Activated CD8-positive, alpha-beta memory T cell treated with anti-CD3 and anti-CD28 coated beads, Interleukin-2, amount 50 U/mL, for 24 hours (primary cell): Measurements from ENCODE around the gene SGK2.

Experiments
- DNase-seq: peaks from one replicate; pipeline ENCODE4 v3.0.0-alpha.2; 2020; ENCODE audit errors: extremely low read depth

SGK2 gene

DNA sequence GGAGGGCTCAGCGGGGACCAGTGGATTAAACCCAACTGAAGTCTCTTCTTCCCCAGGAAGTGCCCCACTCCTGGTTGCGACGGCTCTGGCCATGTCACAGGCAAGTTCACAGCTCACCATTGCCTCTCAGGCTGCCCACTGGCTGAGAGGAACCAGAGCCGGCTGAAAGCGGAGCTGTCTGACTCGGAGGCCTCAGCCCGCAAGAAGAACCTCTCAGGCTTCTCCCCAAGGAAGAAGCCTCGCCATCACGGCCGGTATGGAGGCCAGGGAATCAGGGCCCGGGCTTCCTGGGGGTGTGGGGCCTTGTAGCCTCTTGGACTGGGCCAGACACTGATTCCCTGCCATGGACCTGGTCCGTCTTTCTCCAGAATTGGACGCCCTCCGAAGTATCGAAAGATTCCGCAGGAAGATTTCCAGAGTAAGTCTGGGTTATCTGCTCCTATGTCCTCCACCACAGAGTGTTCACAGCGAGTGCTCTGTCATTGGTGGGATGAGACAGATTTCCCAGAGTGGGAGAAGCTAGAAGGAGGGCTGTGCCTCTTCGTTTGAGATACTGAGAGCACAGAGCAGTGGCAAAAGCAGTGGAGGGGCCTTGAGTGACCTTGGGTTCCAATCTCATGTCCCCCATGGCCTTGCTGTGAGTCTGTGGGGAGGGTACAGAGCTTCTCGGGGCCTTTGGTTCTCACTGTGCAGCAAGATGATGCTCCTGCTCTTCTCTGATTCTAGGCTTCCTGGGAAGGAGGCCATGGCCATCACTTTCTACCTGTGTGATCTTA is 22.6 kb upstream of the SGK2 start:
- no peak for DNase-seq

DNA sequence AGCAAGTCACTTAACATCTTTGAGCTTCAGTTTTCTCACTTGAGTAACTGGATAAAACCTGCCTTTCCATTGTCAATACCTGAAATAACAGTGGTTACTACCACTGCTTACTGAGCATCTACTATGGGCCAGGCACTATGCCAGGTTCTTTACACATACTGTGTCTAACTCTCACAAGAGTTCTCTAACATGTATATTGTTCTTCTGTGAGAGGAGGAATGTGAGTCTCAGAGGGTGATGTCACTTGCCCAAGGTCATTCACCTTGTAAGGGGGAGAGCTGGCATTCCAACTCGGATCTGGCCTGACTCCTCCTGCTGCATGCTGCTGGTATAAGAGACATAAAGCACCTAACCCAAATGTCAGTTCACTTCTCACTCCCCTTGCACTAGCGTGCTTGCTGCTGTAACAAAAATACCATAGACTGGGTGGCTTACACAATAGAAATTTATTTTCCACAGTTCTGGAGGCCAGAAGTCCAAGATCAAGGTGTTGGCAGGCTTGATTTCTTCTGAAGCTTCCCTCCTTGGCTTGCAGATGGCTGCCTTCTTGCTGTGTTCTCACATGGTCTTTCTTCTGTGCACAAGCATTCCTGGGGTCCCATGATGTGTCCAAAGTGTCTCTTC is 21.9 kb upstream of the SGK2 start:
- DNase-seq, result no peak

DNA sequence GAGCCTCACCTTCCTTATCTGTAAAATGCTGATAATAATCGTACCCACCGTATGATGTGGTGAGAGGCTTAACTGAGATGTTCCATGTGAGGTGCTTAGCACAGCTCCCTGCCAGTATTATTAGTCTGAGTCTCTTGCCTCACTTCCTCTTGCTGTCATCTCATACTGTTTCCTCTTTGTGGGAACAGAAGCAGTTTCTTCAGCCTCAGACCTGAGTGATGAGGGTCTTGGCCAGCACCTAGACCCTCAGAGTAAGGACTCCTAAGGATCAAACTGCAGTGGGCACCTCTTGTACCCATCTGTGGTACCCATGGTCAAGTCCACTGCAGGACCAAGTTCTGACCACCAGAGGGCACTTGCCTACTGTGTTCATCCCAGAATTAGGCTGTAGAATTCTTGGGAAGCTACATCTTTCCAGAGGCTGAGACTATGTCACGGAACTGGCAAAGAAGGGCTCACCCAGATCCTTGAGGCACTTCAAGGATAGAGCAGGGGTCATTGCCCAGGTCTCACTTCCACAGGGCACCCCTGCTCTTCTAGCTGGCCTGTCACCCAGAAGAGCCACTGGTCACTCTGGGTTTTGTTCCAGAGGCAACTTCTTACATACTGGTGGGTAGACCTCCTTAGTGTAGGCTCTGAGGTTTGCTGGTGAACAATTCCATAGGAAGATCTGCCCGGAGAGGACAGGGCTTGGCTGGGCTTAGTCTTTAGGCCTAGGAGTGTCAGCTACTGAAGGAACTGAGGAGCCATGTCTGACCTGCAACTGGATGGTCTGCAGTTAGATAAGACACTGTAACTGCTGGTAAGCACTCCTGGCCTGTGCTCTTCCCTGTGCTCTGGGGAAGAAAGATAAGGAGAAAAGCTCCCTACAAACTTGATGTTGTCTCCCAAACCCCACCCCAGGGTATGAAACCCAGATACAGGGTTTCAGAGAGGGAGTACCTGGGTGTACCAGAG is 20.6 kb upstream of the SGK2 start:
- DNase-seq, result peak; percentile 8

DNA sequence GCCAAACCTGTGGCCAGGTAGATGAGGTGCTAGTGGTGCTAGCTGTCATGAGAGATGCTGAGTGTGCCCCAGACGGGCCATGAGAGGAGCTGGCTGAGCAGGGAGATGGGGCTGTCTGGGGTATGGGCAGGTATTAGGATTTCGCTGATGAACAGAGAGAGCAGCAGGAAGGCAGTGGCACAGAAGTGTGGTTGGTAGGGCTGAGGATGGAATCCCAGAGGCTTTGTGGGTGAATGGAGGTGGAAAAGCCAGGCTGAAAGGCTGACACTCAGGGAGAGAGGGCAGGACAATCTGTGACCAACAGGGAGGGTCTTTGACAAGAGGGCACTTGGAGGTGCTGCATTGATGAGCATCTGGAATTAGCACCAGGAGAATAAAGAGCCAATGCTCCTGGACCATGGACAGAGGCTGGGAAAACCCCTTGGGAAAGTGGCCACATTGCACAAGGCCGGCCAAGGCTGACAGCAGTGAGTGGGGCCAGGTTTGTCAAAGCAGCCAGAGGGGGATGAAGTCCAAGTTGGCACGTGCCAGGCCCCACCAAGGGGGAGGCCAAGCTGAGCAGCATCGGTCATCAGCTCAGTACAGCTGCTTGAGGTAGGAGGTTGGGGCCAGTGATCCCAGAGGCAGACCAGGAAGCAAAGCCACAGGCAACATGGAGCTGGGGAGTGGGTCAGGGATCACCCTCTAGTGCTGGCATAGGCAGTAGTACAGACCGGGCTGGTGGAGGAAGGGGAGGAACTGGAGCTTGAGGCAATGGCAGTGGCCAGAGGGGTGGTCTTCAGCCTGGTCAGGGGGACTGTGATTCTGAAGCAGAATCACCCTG is 19.7 kb upstream of the SGK2 start:
- DNase-seq, result no peak

DNA sequence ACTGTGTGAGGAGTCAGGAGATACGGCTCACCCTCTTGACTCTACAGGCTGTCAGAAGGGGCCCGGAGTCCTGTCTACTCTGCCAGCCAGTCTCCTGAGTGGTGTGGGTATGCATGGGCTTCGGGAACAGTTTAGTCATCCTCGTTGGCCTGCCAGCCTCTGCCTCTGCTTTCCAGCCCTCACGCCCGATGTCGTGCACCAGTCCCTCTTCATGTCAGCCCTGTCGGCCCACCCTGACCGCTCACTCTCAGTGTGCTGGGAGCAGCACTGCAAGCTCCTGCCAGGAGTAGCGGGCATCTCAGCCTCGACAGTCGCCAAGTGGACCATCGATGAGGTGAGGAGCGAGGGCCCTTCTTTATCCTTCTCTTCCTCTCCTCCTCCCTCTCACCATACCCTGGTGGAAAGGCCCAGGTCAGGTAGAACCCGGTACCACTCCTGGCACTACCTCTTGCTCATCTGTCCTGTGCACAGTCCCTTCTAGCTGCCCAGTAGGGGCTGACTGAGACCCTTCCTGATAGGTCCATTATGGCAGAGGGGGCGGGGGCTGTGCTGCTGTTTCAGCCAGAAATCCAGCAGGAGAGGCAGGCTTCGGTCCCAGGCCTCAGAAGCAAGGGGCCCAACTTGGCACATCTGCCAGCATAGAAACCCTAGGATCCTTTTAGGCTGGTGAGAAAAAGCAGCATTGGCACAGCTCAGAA is 18.7 kb upstream of the SGK2 start:
- DNase-seq, result no peak

DNA sequence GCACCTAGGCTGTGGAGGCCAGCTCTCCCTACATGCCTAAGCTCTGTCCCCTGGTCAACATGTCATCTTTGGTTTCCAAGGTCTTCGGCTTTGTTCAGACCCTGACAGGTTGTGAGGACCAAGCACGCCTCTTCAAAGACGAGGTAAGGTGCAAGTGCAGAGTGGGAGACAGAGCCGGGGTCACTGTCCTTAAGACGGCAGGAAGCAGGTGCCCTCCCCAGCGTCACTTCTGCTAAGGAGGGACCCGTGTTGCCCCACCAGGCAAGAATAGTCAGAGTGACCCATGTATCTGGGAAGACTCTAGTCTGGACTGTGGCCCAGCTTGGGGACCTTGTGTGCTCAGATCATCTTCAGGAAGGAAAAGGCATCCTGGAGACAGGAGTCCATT is 18.2 kb upstream of the SGK2 start:
- no peak for DNase-seq

DNA sequence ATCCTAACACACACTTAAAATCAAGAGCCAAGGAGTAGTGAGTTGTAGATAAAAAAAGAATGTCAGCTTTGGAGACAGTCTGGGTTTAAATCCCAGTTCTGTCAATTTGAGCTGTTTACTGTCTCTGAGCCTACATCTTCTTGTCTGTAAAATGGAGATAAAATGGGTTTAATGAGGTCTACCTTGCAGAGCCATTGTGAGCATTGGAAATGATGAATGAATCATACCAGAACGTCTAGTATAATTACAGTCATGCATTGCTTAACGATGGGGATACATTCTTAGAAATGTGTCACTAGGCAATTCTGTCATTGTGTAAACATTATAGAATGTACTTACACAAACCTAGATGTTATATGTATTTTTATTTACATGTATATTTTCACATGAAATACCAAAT is 17.6 kb upstream of the SGK2 start:
- DNase-seq, result no peak

DNA sequence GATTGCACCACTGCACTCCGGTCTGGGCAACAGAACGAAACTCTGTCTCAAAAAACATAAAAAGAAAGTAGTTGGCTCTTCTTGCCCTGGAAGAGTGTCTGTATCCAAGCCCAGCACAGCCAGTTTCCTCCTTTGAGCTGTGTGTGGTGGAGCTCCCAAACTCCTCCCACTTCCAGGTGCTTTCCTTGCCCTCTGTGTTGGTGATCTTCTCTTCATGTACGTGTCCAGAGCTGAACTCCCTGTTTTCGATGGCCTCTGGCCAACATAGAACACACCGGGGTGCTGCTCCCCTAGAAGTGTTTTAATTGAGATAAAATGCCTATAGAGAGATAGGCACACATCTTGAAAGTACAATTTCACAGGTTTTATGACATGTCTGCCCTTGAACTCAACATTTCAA is 16.7 kb upstream of the SGK2 start:
- DNase-seq, result no peak

DNA sequence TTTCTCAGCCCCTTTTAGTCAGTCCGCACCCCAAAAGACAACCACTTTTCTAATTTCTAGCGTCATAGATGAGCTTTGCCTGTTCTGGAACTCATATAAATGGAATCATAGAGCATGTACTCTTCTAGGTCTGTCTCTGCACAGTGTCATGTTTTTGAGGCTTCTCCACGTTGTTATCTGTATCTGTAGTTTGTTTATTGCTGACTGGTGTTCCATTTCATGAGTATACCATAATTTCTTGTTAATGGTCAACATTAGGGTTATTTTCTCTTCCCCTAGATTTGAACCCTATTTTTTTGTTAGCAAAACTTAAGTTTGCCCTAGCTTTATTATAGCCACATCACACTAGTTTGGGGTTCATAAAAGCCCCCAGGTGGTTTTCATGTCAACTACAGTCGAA is 16.2 kb upstream of the SGK2 start:
- DNase-seq, result no peak

DNA sequence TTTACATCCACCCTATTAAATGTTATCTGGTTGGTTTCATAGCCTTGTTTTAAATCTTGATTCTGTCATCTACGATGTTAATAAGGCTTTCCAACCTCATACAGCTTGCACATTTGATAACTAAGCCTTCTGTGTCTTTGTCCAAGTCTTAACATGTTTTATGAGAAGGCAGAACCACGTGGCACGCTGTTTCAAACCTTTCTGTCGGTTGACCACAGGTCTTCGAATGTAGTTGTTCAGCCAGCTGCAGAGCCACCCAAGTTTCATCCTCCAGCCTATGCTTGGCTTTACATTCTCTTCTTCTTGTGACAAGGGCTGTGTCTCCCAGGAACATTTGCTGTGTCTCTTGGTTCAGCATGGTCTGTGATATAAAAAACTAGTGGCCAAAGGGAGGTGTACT is 15.7 kb upstream of the SGK2 start:
- DNase-seq, result no peak

DNA sequence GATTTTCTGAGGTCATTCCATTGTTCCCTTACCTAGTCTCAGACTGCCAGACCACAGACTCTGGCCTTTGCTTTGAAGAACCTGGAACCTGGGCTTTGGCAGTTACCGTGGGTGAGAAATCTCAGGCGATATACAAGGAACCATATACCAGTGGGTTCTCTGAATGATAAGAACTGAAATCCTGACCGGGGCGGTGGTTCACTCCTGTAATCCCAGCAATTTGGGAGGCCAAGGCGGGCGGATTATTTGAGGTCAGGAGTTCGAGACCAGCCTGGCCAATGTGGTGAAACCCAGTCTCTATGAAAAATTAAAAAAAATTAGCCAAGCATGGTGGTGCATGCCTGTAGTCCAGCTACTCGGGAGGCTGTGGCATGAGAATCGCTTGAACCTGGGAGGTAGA is 14.3 kb upstream of the SGK2 start:
- no peak for DNase-seq

DNA sequence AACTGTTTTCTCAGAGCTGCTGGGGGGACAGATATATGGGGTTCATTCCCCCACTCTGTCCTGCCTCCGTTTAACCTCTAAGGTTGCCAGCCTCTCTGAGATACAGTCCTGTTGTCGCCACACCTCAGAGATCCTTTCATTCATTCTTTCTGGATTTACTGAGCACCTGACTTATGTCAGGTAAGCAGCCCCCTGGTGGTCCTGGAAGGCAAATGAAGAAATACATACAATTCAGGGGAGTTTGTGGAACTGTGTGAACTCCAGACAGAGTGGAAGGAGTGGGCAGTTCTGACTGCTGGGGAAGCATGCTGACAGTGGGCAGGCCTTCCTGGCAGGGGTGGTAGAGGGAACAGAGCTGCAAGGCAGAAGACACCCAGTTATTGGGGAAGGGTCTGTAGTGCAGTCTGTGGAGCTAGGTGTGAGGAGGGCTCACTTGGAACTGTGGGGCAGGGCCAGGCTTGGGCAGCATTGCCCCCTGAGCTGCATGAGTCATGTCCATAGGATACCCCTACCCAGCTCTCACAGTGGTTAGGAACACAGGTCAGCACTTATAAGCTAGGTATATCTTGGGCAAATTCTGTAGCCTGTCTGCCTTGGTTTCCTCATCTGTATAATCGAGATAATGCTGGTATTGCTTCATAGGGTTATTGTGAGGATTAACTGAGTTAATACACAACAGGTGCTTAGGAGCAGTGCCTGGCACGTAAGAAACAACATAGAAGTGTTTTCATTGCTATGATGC is 12.8 kb upstream of the SGK2 start:
- no peak for DNase-seq

DNA sequence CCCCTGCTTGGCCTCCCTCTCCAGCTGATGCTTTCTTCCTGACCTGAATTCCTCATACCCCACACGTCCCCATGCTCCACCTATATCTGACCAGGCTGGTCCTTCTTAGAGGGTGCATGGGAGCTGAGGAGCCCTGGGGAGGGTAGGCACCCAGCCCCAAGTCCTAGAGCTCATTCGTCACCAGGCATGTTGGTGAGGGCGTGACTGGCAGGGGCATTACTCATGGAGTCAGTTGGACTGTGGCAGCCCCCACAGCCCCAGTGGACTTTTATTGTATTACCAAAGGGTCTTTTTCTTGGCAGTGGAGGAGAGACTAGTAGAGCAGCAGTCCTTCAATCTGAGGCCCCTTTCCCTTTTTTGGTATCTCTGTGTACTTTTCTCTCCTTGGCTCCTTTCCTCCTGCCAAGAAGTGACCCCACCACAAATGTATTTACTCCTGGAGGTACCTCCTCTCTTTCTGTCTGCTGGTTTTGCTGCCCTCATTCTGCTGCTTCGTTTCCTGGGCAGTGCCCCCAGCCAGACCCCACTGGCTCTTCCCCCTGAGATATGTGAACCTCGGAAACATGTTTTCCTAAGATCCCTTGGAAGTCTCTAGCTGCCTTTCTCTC is 10.4 kb upstream of the SGK2 start:
- DNase-seq, result no peak

DNA sequence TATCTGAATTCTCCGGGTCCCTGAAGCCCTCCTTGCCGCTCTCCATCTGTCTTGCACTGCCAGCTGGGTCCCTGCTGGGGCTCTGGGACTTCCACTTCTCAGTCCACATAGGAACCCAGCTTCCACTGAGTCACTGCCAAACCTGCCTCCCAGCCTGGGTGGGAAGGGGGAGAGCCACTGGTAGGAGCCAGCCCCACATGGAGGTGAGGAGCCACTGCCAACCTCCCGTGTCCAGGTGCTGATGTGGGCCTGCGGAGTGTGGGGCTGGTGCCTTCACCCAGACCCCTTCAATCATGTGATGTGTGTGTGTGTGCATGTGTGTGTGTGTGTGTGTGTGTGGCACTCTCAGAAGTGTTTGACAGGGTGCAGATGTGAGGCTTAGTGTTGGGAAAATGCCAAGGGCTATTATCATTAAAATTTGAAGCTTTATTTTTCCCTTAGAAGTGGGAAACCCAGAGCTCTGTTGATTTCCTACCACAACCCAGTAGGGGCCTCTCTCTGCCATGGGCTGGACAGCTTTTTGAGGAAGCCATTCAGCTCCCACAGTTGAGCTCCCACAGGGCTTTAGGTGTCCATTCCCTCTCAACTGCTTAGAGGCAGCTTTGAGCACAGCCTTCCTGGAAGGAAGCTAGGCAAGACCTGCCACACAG is 9.3 kb upstream of the SGK2 start:
- DNase-seq, result no peak

DNA sequence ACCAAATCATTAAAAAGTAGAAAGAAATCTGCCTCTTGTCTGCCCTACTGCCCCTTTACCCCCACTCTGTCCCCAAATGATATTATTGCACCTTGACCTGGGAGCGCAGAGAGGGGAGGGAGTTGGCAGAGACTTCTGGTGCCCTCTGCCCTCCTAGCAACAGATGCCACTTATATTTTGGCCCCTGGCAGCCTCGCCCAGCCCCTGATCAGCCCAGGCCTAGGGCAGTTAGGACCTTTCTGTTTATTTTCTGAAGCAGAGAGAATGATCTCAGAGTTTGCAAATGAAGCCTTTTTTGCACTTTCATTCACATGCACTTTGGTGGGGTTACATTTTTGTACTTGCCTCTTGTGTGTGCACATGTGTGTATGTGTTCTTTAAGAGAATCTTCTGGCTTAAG is 8.4 kb upstream of the SGK2 start:
- DNase-seq, result no peak

DNA sequence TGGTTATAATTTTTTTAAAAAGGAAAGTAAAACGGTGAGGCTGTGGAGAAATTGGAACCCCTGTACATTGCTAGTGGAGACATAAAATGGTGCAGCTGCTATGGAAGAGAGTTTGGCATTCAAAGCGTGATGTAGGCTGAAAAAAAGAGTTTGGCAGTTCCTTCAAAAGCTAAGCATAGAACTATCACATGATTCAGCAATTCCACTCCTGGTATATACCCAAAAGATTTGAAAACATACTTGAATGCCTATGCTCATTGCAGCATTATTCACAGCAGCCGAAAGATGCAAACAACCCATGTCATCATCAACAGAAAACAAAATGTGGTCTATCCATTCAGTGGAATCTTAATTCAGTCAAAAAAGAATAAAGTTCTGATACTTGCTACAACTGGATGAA is 4.5 kb upstream of the SGK2 start:
- DNase-seq, result no peak

DNA sequence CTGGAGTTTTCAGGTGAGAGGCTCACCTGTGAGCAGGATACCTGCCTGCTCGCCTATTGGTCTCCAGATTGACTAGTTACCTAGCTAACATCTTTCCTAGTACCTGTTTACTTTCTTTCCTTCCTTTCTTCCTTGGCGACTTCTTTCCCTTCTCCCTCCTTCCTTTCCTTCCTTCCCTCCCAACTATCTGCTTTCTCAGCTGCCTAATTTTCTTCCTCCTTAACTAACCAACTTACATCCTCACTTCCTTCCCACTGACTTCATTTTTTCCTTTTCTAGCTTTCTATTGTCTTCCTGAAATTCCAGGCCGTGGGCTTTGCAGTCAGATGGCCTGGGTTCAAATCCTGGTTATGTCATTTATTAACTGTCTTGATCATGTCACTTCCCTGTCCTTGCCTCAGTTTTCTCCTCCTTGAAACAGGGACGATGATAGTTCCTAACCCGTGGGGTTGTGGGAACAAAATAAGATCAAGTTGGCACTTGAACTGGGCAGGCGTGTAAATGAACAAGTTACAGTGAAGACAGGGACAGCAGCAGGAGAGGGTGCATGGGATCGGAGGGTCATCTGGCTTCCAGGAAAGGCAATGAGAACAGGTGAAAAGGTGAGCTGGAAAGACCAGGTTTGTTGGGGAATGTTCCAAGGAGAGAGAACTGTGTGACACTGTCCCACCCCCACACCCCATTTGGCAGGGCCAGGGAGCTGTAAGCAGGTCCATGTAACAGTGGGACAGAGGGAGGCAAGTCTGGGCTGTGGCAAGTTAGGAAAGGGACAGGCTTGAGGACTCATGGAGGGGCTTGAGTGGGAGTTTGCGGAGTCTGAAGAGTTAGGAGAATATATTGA is 540 bp downstream of the SGK2 start:
- no peak for DNase-seq

DNA sequence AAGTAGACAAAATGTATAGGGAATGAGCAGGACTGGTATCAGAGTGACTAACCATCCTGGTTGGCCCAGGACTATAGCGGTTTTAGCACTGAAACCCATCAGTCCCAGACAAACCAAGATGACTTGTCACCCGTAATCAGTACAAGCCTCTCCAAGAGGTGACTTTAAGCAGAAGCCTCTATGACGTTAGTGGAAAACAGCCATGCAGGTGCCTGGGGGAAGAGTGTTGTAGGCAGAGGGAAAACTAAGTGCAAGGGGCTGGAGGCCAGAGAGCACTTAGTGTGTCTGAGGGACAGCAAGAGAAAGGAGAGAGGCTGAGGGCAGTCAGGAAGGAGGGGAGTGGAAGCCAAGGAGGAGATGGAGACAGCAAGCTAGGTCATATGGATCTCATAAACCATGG is 2.1 kb downstream of the SGK2 start:
- DNase-seq, result no peak

DNA sequence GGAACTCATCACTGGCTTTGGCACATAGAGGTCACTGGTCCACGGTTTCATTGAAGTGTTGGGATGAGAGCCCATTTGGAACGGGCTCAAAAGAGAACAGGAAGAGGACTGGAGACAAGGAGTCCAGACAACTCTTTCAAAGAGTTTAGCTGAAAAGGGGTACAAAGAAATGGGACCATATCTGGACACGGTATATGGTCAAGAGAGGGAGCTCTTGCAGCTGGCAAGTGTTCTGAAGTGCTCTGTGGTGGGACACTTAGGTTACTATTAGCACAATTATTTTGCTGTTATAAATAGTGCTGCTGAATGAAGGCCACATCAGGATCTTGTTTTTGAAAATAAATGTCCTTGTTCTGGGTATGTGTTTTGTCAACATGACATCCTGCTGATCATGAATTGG is 4.6 kb downstream of the SGK2 start:
- no peak for DNase-seq
